ENCODE results near the gene TPGS1.

Gene TPGS1

DNA sequence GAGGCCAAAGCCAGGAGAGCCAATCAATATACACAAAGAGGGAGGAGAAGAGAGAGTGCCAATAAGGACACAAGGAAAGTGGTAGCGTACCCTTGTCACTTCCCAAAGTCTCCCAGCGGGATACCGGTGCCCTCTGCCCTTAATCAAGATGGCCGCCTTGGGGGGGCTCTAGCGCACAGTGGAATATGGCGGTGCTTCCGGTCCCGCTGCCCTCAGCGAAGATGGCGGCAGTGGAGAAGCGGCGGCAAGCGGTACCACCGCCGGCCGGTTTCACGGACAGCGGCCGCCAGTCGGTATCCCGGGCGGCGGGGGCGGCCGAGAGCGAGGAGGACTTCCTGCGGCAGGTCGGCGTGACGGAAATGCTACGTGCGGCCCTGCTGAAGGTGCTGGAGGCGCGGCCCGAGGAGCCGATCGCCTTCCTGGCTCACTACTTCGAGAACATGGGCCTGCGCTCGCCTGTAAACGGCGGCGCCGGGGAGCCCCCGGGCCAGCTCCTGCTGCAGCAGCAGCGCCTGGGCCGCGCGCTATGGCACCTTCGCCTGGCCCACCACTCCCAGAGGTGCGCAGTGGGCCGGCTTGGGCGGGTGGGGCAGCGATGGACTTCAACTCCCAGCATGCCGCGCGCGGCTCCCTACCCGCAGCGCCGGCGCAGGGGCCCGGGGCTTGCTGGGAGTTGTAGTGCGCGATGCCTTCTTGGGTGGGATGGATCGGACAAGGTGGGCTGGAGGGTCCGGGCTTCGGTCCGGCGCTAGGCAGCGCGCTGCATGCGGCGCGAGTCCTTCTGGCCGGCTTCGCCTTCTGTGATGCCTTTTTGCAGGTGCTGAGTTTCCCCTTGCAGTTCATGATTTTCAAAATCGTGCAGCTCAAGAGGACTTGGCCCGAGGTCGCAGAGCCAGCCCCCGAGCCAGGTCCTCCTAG lies at the start of gene TPGS1:
TPGS1 (plus strand) TSS at position 212 of the 918 bp plus-strand sequence; CDS start at position 222, 10 bp downstream.
- peak; percentile 67 for DNase-seq

GRCh38 chr19:457636-458035 lies 49.7 kb upstream of the TPGS1 start:
- no peak for DNase-seq

GRCh38 chr19:458091-459042 lies 48.9 kb upstream of the TPGS1 start:
- no peak for DNase-seq

DNA sequence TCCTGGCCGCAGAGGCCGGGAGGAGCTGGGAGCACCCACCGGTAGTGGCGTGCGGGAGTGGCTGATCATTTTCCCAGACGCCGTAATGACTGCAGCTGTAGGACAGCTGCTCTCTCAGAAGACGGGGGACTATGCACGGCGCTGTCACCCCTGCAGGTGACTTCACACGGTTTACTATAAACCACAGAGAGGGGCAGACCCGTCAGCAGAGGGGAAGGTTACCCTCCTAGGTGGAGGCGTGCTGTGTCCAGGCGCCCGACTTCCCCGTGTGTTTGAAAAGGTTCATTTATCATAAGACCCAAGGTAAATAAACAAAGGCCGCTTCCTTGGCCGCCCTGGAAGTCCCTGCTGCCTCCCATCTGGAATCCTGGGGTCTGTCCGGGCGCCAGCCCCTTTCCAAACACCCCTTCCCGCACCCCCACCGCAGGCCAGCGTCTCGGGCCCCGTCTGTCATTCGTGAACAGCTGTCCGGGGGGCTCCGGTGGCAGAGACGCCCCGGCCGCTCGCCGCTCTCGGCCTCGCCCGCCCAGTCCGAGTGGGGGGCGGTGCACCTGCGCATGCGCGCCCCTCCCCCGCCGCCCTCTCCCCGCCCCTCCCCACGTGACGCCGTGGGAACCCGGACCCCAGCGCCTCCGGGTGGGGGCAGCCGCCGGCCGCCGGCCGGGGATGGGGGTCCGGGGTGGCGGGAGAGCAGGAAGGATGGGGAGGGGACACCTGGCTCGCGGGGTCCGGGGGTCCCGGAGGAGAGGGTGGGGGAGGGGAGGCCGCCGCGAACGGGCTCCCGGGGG lies 47.4 kb upstream of the TPGS1 start:
- DNase-seq: peak; percentile 63

GRCh38 chr19:460877-461720 lies 46.2 kb upstream of the TPGS1 start, which contains the start of gene SHC2:
TSS of gene SHC2 (minus strand) at chr19:461033. CDS start at chr19:460996, 37 bp downstream.
- DNase-seq: peak; percentile 30

DNA sequence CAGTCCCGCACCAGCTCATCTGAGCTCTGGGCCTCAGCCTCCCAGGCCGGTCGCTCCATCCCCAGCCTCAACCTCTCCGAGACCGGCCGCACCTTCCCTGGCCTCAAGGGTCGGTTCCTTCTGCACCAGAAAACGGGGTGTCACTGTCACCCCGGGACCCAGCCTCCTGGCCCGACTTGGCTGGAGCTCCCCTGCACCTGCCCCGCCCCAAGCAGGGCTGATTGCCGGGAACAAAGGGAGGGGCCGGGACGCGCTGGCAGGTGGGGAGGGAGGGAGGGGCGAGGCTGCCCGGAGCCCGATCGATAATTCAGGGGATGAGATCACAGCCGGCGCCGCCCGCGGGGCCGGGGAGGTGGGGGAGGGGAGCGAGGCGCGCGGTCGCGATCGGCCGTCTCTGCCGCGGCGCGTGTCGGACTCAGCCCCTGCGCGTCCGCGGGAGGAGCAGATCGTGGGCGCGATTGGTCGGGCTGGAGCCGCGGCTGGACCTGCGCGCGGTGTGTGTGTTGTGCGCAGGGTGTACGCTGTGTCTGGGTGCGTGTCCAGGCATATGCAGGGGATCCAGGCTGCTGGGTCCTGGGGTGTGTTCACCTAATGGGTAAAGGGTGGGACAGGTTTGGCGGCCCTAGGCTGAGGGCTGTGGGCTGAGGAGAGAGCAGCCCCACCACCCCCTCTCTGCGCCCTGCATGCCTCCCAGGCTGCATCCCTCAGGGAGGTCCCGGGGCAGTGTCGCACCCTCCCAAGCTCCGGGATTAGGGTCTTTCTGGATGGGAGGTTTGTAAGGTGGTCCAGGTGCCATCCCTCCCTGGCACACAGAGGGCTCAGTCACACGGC lies 45.4 kb upstream of the TPGS1 start:
- peak; percentile 83 for DNase-seq

GRCh38 chr19:463483-464207 lies 43.7 kb upstream of the TPGS1 start:
- no peak for DNase-seq

DNA sequence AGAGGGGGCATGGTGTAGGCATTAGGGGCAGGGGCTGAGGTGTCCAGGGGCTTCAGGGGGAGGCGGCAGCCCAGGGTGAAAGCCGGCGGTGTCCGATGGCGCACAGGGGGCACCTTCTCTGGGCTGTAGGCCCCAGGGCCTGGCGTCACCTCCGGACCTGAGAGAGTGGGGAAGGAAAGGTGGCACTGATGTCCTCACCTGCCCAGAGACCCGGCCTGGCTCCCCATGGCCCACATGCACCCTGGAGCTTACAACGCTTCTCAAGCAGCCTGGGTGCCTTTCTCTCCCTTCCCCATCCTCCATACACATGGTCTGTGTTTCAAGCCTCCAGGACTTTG lies 43.1 kb upstream of the TPGS1 start:
- DNase-seq: no peak

GRCh38 chr19:465056-465816 lies 42.1 kb upstream of the TPGS1 start:
- no peak for DNase-seq

- DNase-seq: no peak
Observed at GRCh38 chr19:467554-467953, 39.7 kb upstream of the TPGS1 start.

DNA sequence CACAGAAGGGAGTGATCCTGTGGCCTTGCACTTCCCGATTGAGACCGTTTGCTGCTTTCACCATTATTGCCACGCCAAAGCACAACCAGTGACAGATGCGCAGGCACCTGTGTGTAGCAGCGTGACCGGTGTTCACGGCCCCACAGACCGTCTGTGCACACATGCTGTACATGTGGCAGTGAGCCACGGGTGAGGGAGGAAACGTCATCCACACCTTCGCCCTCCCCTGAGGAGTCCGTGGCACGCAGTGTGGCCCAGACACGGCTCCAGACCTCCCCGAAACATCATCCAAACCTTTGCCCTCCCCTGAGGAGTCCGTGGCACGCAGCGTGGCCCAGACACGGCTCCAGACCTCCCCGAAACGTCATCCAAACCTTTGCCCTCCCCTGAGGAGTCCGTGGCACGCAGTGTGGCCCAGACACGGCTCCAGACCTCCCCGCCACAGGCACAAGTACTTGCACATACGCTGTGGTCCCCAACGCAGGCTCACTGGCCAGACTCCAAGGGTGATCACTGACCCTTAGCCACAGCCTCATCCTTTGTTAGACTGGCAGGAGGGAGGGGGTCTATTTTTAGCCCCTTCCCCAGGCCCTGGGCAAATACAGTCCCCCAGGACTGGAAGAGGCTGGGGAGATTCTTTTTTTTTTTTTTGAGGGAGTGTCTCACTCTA lies 38.6 kb upstream of the TPGS1 start:
- no peak for DNase-seq

- no peak for DNase-seq
Observed at GRCh38 chr19:469833-470232, 37.5 kb upstream of the TPGS1 start.

GRCh38 chr19:470701-471100 lies 36.6 kb upstream of the TPGS1 start:
- no peak for DNase-seq

DNA sequence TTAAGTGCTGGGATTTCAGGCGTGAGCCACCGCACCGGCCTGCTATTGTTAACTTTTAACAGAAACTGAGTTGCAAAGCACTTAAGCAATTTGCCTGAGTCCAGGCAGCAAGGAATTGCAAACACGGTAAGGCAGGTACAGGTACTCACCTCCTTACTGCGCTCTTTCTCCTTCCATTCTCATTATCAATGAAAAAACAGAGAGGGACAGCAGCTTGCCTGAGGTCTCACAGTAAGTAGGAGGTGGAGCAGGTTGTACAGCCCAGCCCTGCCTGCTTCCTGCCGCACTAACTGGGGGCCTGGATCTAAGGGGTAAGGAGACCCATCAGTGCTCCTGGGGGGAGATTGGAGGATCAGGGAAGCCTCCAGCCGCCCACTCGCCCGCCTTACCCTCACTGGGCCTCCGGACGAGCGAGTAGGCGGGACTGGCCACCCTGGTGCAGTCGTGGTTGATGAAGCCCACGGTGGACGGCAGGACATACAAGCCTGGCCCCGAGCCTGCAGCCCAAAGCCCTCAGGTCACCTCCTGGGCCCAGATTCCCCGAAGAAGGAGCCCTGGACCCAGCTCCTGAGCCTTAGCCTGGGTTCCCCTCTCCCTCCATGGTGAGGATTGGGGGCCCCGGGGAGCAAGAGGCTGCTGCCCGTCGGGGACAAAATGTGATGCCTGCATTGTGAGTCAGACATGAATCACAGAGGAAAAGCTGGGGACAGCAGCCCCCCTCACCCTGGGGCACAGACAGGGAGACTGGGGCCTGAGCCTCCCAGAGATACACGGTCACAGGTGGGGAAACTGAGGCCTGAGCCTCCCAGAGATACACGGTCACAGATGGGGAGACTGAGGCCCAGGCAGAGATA lies 35.1 kb upstream of the TPGS1 start:
- DNase-seq: no peak

- no peak for DNase-seq
Observed at GRCh38 chr19:474126-475078, 32.9 kb upstream of the TPGS1 start.

- no peak for DNase-seq
Observed at GRCh38 chr19:475360-475759, 31.9 kb upstream of the TPGS1 start.

All from NCI-H1436 (cell line).